ENCODE measurements around the gene CCDC88A.

CCDC88A gene

DNA sequence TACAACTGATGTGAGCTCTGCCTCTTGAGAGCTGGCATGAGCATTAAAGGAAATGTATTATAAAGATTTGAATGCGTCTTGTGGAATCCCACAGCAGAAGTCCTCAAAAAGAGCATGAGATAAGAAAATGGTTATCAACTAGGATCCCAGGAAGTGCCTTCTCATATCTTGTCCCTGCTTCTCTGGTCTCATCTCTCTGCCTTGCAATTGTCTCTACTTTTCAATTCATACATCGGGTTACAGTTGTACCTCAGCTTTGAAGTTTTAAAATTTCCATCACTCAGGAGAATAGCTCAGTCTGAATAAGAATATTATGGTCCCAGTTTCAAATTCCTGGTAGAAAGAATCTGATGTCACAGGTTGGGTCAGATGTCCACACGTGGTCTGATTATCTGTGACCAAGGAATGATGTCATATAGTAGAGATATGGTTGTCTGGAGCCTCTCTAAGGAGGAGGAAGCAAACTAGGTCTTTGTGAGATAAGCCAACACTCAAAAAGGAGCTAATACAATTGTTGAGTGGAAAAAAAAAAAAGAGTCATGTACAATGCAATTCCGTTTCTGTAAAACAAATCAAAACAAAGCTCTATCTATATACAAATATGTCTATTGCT lies 21.7 kb upstream of the CCDC88A start:
- no peak overlapping the region for H3K9ac ChIP-seq (ENCODE audit: low read depth, low read length)
- H3K9me3 ChIP-seq (ENCODE audit: control insufficient read depth, insufficient read depth, low read length) = peaks cover 4% of the 10 kb centered on the region
- no peak overlapping the region for H3K4me3 ChIP-seq (ENCODE audit: low read depth, low read length)
- no peaks in the 10 kb centered on the region for H3K4me1 ChIP-seq (ENCODE audit: control insufficient read depth, insufficient read depth, low read length)
- no peaks in the 10 kb centered on the region for H3K36me3 ChIP-seq (ENCODE audit: control insufficient read depth, insufficient read depth, low read length)
- H3K27me3 ChIP-seq (ENCODE audit: control insufficient read depth, insufficient read depth, low read length) = no peaks in the 10 kb centered on the region

DNA sequence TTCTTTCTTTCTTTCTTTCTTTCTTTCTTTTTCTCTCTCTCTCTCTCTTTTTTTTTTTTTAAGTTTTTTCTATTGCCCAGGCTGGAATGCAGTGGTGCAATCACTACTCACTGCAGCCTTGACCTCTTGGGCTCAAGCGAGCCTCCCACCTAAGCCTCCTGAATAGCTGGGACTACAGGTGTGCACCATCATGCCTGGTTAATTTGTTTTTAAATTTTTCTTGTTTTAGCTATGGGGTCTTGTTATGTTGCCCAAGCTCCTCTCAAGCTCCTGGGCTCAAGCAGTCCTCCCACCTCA lies 19.4 kb upstream of the CCDC88A start:
- Histone ChIP-seq H3K27me3 (ENCODE audit: control insufficient read depth, insufficient read depth, low read length) (no peaks in the 10 kb centered on the region), H3K4me3 (ENCODE audit: low read depth, low read length) (no peak overlapping the region), H3K9ac (ENCODE audit: low read depth, low read length) (no peak overlapping the region), H3K36me3 (ENCODE audit: control insufficient read depth, insufficient read depth, low read length) (no peaks in the 10 kb centered on the region), H3K9me3 (ENCODE audit: control insufficient read depth, insufficient read depth, low read length) (peaks cover 4% of the 10 kb centered on the region), H3K4me1 (ENCODE audit: control insufficient read depth, insufficient read depth, low read length) (no peaks in the 10 kb centered on the region)

DNA sequence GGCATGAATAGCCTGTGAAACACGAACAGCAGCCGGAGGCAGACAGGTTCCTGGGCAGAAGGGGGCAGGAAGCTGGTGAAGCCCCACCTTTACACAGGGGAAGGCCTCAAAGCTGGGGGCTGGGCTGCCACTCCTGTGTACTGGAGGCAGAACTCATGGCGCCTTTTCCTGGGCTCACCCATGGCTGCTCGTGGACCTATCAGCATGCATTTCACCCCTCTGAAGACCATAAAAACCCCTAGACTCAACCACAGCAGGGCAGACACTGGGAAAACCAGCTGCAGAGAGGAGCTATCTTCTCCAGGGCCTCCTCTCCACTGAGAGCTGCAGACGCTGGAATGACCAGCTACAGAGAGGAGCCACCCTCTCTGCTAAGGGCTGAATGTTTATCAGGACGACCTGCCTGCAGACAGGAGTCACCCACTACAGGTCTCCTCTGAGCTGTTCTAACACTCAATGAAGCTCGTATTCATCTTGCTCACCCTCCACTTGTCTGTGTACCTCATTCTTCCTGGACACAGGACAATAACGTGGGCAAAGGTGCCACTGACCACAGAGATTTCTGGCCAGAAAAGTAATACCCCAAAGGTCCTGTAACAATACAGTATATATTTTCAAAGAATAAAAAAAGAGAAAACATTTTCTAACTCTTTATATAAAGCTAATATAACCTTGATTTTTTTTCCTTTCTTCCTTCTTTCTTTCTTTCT lies 18.9 kb upstream of the CCDC88A start:
- no peaks in the 10 kb centered on the region for H3K27me3 ChIP-seq (ENCODE audit: control insufficient read depth, insufficient read depth, low read length)
- no peak overlapping the region for H3K9ac ChIP-seq (ENCODE audit: low read depth, low read length)
- no peaks in the 10 kb centered on the region for H3K36me3 ChIP-seq (ENCODE audit: control insufficient read depth, insufficient read depth, low read length)
- no peak overlapping the region for H3K4me3 ChIP-seq (ENCODE audit: low read depth, low read length)
- no peaks in the 10 kb centered on the region for H3K4me1 ChIP-seq (ENCODE audit: control insufficient read depth, insufficient read depth, low read length)
- H3K9me3 ChIP-seq (ENCODE audit: control insufficient read depth, insufficient read depth, low read length) = peaks cover 4% of the 10 kb centered on the region

DNA sequence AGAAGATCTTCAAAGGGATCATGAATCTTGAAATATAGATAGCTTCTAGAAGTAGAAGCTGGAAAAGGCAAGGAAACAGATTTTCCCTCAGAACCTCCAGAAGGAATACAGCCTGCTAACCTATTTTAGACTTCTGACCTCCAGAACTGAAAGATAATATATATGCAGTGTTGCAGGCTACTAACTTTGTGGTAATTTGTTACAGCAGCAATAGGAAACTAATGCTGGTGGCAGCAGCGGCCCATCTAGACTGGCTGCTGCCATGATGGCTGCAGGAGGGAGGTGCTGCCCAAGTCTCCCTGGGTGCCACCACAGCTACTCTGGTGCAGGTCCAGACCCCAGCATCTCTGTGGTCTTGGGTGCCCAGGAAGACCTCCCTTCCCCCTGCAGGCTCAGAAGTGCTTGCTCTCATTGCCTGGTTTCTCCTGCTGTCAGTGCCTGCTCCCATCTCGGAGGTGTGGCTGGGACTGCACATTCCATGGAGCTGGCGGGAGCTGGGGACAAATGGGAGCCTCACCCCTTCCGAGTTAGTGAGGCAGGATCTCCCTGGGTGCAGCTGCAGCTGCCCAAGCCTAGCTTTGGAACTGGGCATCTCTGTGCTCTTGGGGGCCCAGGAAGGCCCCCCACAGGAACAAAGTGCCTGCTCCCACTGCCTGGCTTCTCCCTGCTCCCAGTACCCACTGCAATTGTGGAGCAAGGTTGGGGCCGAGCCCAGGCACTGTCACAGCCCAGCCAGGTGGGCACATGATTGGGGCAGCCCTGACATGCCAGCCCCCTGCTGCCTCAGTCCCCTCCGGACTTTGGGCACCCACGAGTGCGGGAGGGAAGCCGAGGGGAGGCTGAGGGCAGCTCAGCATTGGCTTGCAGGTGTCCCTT lies 18.1 kb upstream of the CCDC88A start:
- Histone ChIP-seq H3K4me3 (ENCODE audit: low read depth, low read length) (no peak overlapping the region), H3K9me3 (ENCODE audit: control insufficient read depth, insufficient read depth, low read length) (peaks cover 4% of the 10 kb centered on the region), H3K27me3 (ENCODE audit: control insufficient read depth, insufficient read depth, low read length) (no peaks in the 10 kb centered on the region), H3K4me1 (ENCODE audit: control insufficient read depth, insufficient read depth, low read length) (no peaks in the 10 kb centered on the region), H3K36me3 (ENCODE audit: control insufficient read depth, insufficient read depth, low read length) (no peaks in the 10 kb centered on the region), H3K9ac (ENCODE audit: low read depth, low read length) (no peak overlapping the region)

DNA sequence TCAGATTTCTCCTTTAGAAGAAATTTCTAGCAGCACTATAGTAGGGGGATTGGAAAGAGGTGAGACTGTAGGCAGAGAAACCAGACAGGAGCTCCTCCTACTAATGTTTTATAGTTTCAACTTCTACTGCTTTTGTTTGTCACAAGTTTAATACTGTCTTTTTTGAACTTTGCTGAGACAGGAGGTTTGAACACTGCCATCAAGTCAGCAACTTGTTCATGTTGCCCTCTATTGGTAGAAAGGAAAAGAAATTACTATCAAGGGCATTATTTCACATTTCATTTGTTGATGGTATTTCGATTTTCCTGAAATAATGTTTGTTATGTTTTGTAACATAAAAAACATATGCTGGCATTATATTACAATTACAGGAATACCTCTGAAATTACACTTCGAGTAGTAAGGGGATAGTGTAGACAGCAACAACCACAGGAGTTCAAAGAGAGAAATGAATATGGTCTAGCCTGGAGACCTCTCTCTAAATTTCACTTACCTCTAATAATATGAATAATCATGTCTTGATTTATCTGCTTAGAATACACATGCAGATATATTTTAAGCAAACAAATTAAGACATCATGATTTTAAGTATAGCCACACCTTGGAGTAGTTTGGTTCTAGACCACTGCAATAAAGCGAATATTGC lies 12.4 kb upstream of the CCDC88A start:
- no peaks in the 10 kb centered on the region for H3K36me3 ChIP-seq (ENCODE audit: control insufficient read depth, insufficient read depth, low read length)
- H3K4me3 ChIP-seq (ENCODE audit: low read depth, low read length) = no peak overlapping the region
- no peaks in the 10 kb centered on the region for H3K9me3 ChIP-seq (ENCODE audit: control insufficient read depth, insufficient read depth, low read length)
- H3K27me3 ChIP-seq (ENCODE audit: control insufficient read depth, insufficient read depth, low read length) = no peaks in the 10 kb centered on the region
- no peaks in the 10 kb centered on the region for H3K4me1 ChIP-seq (ENCODE audit: control insufficient read depth, insufficient read depth, low read length)
- no peak overlapping the region for H3K9ac ChIP-seq (ENCODE audit: low read depth, low read length)

DNA sequence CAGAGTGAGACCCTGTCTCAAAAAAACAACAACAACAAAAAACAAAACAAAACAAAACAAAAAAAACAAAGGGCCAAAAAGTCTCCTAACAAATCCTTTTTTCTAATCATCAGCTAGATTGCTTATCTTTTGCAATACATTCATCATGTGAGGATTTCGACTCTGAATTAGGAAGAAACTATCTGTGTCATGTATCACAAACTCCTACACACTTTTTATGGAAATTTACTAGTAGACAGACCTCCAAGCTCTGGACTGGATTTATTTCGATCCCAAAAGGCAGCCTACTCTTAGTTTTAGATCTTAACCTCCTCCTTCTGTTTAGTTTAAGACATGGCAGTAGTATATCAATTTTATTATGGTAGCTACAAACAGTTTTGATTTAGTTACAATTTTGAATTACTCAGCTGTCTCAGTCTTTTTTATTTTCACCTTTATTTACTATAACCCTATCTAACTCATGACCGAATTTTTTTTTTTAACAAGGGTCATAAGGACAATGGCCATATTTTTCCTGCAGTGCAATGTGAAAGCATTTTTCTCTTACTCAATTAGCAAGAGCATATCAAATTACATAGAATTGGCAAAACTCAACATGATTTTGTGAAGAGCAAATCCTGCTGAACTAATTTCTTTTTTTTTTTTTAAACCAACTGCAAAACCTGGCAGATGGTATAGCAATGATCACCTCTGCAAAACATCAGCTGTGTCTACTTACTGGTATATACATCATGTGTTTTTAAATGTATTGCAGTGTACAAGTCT lies 10.7 kb upstream of the CCDC88A start:
- Histone ChIP-seq H3K36me3 (ENCODE audit: control insufficient read depth, insufficient read depth, low read length) (no peaks in the 10 kb centered on the region), H3K27me3 (ENCODE audit: control insufficient read depth, insufficient read depth, low read length) (no peaks in the 10 kb centered on the region), H3K4me1 (ENCODE audit: control insufficient read depth, insufficient read depth, low read length) (no peaks in the 10 kb centered on the region), H3K9me3 (ENCODE audit: control insufficient read depth, insufficient read depth, low read length) (no peaks in the 10 kb centered on the region), H3K9ac (ENCODE audit: low read depth, low read length) (no peak overlapping the region), H3K4me3 (ENCODE audit: low read depth, low read length) (no peak overlapping the region)

DNA sequence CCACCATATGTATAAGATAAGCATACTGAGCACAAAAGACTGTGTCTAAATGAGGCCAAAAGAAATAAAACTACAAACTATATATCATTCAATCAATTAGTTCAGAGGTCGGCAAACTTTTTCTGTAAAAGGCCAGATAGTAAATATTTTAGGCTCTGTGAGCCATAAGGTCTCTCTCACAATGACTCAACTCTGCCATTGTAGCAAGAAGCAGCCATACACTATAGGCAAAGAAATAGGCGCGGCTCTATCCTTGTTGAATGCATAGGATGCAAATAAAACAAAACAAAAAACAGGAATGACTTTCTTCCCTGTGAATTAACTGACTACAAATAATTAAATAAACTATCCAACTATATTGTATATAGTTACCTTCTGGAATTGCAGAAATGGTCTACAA lies 8.6 kb upstream of the CCDC88A start:
- H3K27me3 ChIP-seq (ENCODE audit: control insufficient read depth, insufficient read depth, low read length) = no peaks in the 10 kb centered on the region
- no peak overlapping the region for H3K4me3 ChIP-seq (ENCODE audit: low read depth, low read length)
- no peaks in the 10 kb centered on the region for H3K36me3 ChIP-seq (ENCODE audit: control insufficient read depth, insufficient read depth, low read length)
- peaks cover 3% of the 10 kb centered on the region for H3K4me1 ChIP-seq (ENCODE audit: control insufficient read depth, insufficient read depth, low read length)
- no peaks in the 10 kb centered on the region for H3K9me3 ChIP-seq (ENCODE audit: control insufficient read depth, insufficient read depth, low read length)
- H3K9ac ChIP-seq (ENCODE audit: low read depth, low read length) = no peak overlapping the region

DNA sequence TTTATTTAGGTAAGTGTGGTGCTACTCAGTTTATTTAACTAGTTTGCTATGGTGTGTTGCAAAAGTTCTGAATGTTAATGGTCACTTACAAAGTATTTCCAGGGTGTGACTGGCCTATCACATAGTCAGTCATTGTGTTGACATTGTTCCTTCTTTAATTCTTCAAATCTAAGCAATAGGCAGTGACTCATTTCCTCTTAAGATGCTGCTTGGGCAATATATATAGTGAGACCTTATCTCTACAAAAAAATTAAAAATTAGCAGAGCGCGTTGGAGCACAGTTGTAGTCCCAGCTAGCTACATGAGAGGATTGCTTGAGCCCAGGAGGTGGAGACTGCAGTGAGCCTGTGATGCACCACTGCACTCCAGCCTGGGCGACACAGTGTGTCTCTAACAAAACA lies 5.8 kb upstream of the CCDC88A start:
- no peaks in the 10 kb centered on the region for H3K9me3 ChIP-seq (ENCODE audit: control insufficient read depth, insufficient read depth, low read length)
- no peaks in the 10 kb centered on the region for H3K36me3 ChIP-seq (ENCODE audit: control insufficient read depth, insufficient read depth, low read length)
- H3K4me3 ChIP-seq (ENCODE audit: low read depth, low read length) = no peak overlapping the region
- H3K4me1 ChIP-seq (ENCODE audit: control insufficient read depth, insufficient read depth, low read length) = peaks cover 3% of the 10 kb centered on the region
- no peak overlapping the region for H3K9ac ChIP-seq (ENCODE audit: low read depth, low read length)
- H3K27me3 ChIP-seq (ENCODE audit: control insufficient read depth, insufficient read depth, low read length) = no peaks in the 10 kb centered on the region

DNA sequence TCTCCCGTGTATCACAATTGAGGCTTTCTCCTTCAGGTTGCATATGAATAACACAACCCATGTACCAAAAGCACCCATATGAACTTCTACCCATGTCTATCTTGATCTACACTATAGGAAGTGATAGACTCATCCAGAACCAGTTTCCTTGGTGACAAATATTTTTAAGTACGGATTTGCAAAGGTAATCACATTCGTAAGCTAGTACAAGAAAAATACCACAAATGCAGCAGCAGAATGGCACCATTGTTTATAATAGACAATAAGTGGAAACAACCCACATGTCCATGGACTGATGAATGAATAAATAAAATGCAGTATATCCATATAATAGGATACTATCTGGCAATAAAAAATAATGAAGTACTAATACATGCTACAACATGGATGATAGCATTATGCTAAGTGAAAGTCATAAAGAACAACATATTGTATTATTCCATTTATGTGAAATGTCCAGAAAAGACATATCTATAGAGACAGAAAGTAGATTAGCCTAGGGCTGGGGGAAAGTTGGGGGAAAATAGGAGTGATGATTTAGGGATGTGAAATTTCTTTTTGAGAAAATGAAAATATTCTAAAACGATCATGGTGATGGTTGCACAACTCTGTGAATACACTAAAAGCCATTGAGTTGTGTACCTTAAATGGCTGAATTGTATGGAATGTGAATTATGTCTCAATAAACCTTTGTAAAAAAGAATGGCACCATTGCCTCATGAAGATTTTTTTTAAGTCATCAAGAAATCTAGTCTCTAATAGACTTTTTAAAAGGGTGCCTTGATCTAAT lies 3.4 kb upstream of the CCDC88A start:
- Histone ChIP-seq H3K4me3 (ENCODE audit: low read depth, low read length) (no peak overlapping the region), H3K36me3 (ENCODE audit: control insufficient read depth, insufficient read depth, low read length) (no peaks in the 10 kb centered on the region), H3K9ac (ENCODE audit: low read depth, low read length) (no peak overlapping the region), H3K27me3 (ENCODE audit: control insufficient read depth, insufficient read depth, low read length) (no peaks in the 10 kb centered on the region), H3K4me1 (ENCODE audit: control insufficient read depth, insufficient read depth, low read length) (peaks cover 3% of the 10 kb centered on the region), H3K9me3 (ENCODE audit: control insufficient read depth, insufficient read depth, low read length) (no peaks in the 10 kb centered on the region)

DNA sequence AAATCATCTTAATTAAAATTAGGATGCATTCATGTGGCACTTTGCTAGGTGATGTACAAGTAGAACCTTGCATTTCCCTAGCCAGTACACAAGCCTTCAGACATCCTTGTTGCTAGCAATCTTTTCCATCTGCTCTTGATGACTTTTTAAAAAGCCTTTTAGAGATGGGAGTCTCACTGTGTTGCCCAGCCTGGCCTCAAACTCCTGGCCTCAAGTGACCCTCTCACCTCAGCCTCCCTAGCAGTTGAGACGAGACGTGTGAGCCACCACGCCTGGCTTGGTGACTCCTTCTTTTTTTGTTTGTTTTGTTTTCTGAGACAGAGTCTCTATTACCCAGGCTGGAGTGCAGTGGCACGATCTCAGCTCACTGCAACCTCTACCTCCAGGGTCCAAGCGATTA lies 1.7 kb upstream of the CCDC88A start:
- H3K9me3 ChIP-seq (ENCODE audit: control insufficient read depth, insufficient read depth, low read length) = no peaks in the 10 kb centered on the region
- H3K4me1 ChIP-seq (ENCODE audit: control insufficient read depth, insufficient read depth, low read length) = peaks cover 8% of the 10 kb centered on the region
- H3K4me3 ChIP-seq (ENCODE audit: low read depth, low read length) = no peak overlapping the region
- no peaks in the 10 kb centered on the region for H3K36me3 ChIP-seq (ENCODE audit: control insufficient read depth, insufficient read depth, low read length)
- H3K9ac ChIP-seq (ENCODE audit: low read depth, low read length) = no peak overlapping the region
- no peaks in the 10 kb centered on the region for H3K27me3 ChIP-seq (ENCODE audit: control insufficient read depth, insufficient read depth, low read length)

DNA sequence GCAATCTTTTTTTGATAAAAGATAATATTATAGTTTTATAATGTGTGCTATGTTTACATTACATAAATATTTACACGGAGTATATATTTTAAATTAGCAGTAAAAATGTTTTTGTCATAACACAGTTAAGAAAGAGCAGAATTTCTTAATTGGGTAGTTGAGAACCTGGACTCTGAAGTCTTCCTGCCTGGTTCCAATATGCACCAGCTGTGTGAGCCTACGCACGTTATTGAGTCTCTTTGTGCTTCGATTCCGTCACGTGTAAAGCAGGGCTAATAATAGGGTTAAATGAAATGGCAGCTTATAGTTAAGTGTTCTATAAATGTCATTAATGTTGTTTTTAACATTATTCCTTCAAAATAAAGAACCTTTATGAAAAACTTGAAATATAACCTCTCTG lies 1.2 kb upstream of the CCDC88A start:
- H3K4me1 ChIP-seq (ENCODE audit: control insufficient read depth, insufficient read depth, low read length) = peaks cover 8% of the 10 kb centered on the region
- H3K36me3 ChIP-seq (ENCODE audit: control insufficient read depth, insufficient read depth, low read length) = no peaks in the 10 kb centered on the region
- H3K9ac ChIP-seq (ENCODE audit: low read depth, low read length) = no peak overlapping the region
- H3K27me3 ChIP-seq (ENCODE audit: control insufficient read depth, insufficient read depth, low read length) = no peaks in the 10 kb centered on the region
- H3K4me3 ChIP-seq (ENCODE audit: low read depth, low read length) = no peak overlapping the region
- H3K9me3 ChIP-seq (ENCODE audit: control insufficient read depth, insufficient read depth, low read length) = no peaks in the 10 kb centered on the region

Measured in iPS-15b (cell line).